Measurements from ENCODE around the gene AREL1.

GRCh38 chr14:74685921-74686678 is 26.8 kb downstream of the AREL1 start:
- TF ChIP-seq CTCF (IDR thresholded peaks at IDR 0.05 in 8 of 11, conservative IDR thresholded peaks at IDR 0.05 in 3 of 11): no peak
- no peak for TF ChIP-seq POLR2AphosphoS5 (IDR thresholded peaks at IDR 0.05)
